ENCODE results near the gene PDCD6IP.
A peak's percentile ranks its signal among the peaks of the same experiment; 100 is the strongest.
"Not testable (repeated sequence)": the region's sequence is repeated elsewhere in the genome, so short reads cannot be mapped to it uniquely, and the experiment has no call there.

PDCD6IP gene

GRCh38 chr3:33792167-33792892 lies 6.1 kb upstream of the PDCD6IP start:
- DNase-seq (ENCODE audit: low read depth), result no peak

GRCh38 chr3:33795131-33795530 lies 3.3 kb upstream of the PDCD6IP start:
- no peak for DNase-seq (ENCODE audit: low read depth)

- DNase-seq (ENCODE audit: low read depth), result no peak
Measured at GRCh38 chr3:33795856-33796536, 2.4 kb upstream of the PDCD6IP start.

DNA sequence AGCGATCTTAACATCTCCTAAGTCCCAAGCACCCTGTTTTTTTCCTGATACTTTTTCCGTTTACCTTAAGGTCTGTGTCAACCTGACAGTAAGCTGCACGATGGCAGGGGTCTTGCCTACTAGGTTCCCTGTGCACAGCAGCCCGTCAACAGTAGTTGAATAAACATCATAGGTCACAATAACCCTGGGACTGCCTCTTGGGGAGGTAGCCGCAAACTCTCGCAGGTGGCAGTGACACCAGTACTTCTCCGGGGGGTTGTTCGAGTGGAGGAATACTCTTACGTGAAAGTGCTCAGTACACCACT lies 365 bp upstream of the PDCD6IP start:
- DNase-seq (ENCODE audit: low read depth), result no peak

DNA sequence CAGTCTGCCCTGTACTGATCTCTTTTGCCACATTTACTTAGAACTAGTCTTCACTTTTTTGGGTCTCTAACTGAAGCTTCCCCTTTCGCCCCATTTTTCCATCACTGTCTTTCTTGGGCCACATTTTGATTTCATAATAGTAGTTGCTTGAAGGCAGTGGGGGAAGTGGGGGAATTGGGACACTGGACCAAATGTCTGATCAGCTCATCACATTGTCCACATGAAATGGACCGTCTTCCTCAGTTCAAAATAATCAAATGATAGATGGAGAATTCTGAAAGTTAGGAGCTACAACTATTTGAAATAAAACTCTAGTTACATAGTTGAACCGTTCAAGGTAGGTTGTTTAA lies 747 bp downstream of the PDCD6IP start:
- DNase-seq (ENCODE audit: low read depth), result no peak

DNA sequence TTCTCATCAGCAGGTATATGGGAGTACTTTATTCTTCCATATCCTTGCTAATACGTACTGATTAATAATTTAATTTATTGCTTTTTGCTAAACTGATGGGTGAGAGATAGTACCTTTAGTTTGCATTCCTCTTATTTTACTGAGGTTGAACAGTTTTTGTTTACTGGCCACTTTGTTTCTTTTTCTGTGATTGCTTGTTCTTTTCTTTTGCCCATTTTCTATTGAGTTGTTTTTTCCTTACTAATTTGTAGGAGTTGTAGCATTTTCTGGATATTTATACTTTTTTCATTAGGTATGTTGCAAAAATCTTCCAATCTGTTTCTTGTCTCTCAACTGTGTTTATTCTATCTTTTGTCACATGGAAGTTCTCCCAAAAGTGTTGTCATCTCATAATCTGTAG lies 4.8 kb downstream of the PDCD6IP start:
- DNase-seq (ENCODE audit: low read depth), result no peak

DNA sequence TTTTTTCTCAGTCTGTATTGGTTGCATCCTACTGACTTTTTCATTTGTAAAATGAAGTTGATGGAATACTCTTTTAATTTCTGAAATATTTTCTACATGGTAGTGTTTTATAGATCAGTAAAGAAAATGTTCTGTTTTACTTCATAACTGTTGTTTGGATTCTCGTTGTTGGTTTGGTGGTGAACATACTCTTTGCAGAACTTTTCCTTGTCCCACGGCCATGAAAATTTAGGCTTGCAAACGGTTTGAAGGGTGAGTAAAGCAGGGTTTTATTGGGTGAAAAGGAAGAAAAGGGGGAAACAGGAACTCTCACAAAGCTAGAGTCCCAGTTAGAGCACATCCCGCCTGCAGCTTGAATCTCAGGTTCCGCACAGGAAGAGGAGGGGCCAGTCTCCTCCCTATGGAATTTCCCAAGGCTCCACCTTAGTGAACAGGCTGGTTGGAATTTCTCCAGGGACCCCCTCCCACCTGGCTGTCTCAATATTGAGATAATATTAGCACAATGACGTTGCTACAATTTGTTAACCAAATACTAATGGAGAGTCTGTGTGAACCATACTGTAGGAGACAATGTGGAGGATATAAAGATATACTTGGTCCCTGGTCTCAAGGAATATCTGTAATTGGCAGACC lies 5.6 kb downstream of the PDCD6IP start:
- no peak for DNase-seq (ENCODE audit: low read depth)

GRCh38 chr3:33807191-33807590 lies 8.8 kb downstream of the PDCD6IP start:
- no peak for DNase-seq (ENCODE audit: low read depth)

DNA sequence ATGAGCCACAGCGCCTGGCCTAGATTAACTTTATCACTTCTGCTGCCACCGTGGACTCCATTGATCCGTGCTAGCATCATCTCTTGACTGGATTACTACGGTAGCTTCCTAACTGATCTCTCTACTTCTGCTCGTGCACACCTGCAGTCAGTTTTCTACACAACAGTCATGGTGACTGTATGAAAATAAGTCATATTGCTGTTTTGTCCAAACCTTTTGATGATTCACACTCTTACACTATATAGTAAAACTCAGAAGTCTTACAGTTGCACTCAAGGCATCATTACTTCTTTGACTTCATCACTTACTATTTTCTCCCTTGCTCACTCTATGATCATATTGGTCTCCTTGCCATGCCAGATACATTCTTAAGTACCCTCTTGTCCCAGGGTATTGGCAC lies 10.1 kb downstream of the PDCD6IP start:
- DNase-seq (ENCODE audit: low read depth), result no peak

DNA sequence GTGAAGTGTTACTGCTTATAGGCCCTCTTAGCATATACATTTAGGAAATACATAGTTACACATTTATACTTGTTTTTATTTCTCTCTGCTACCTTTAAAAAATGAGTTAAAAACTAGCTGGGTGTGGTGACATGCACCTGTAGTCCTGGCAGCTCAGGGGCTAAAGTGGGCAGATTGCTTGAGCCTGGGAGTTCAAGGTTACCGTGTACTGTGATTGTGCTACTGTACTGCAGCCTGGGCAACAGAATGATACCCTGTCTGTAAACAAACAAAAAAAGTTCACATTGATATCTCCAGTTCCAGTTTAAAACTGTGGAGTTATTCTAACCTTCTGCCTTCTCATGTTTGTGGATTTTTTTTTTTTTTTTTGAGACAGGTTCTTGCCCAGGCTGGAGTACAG lies 12.1 kb downstream of the PDCD6IP start:
- no peak for DNase-seq (ENCODE audit: low read depth)

DNA sequence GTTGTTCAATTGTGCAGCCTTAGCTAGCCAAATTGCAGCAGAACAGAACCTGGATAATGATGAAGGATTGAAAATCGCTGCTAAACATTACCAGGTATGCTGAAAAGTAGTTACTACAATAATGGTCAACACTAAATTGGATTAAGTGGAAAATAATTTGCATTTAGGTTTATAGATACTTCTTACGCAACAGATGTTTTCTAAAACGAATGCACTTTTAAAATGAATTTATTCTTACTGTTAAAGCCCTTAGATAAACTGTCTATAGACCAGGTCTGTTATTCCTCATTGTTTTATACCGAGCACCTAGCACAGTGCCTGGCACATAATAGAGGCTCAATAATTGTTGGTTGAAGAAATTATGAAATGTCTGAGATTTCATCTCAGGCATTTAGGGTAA lies 23.6 kb downstream of the PDCD6IP start:
- no peak for DNase-seq (ENCODE audit: low read depth)

- no peak for DNase-seq (ENCODE audit: low read depth)
Measured at GRCh38 chr3:33823821-33824220, 25.4 kb downstream of the PDCD6IP start.

DNA sequence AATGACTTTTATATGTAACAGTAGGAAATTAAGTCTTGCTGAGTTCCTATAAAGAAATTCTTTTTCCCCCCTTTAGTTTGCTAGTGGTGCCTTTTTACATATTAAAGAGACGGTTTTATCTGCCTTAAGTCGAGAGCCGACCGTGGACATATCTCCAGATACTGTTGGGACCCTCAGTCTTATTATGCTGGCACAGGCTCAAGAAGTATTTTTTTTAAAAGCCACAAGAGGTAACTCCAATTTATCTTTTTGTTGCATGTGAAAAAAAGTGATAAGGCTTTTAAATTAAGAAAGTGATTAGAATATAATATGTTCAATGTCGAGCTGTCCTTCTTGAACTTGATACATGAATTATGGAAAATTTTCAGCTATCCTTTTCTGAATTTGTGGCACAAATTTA lies 26.7 kb downstream of the PDCD6IP start:
- no peak for DNase-seq (ENCODE audit: low read depth)

GRCh38 chr3:33826206-33826605 lies 27.8 kb downstream of the PDCD6IP start:
- peak; percentile 13 for DNase-seq (ENCODE audit: low read depth)

GRCh38 chr3:33826688-33827087 lies 28.3 kb downstream of the PDCD6IP start:
- peak; percentile 72 for DNase-seq (ENCODE audit: low read depth)

DNA sequence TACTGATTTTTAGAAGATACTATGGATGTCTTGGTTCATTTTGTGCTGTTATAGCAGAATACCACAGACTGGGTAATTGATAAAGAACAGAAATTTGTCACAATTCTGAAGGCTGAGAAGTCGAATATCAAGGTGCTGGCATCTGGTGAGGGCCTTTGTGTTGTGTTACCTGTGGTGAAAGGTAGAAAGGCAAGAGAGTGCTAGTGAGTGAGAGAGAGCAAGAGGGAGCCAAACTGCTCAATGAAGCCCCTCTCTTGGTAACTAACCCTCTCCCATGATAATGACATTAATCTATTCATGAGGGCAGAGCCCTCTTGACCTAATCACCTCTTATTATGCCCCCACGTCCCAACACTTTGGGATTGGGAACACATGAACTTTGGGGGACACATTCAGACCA lies 31.3 kb downstream of the PDCD6IP start:
- DNase-seq (ENCODE audit: low read depth), result no peak

DNA sequence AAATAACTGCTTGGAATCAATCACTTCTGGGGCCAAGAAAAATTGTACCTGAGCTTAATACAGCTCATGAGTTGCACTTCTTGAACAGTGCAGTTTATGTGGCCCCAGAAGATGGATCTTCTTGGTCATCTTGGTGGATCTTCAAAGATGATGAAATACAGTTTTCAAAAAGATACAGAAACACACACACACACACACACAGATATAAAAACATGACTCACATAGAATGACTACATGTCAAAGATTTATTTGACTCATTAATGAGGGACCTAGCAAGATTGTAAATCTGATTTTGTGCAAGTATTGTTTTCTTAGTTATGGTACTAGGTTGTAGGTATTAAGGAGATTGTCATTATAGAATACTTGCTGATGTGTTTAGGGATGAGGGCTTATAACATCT lies 32.6 kb downstream of the PDCD6IP start:
- DNase-seq (ENCODE audit: low read depth), result peak; percentile 52

DNA sequence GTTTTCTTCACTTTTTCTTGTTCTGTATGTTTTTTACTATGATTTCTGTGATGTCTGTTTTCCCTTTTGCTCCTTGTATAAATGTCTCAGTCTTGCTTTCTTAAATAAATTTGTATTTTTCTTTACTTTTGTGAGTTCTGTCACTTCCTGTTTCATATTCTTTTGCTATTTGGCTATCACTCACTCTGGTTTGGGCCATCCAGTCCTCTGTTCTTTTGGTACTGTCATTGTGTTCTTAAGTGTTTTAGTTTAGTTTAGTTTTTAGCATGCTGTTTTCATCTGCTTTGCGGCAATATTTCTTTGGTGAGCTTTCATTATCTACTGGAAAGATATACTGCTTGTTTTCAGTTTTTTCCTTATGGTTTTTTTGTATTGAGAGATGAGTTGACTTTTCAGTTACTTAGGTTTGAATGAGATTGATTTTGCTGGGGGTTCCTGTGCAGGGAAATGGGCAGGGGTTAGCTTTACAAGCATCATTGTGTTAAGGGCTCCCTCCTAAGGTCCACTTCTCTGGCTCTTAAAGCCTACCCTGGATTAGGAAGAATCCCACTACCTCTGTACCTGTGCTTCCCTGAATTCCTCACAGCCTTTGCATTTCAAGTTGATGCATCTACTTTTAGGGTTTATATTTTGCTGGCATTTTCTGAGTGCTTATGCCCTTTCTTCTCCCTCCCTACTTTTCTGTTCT lies 35.1 kb downstream of the PDCD6IP start:
- DNase-seq (ENCODE audit: low read depth), result no peak

DNA sequence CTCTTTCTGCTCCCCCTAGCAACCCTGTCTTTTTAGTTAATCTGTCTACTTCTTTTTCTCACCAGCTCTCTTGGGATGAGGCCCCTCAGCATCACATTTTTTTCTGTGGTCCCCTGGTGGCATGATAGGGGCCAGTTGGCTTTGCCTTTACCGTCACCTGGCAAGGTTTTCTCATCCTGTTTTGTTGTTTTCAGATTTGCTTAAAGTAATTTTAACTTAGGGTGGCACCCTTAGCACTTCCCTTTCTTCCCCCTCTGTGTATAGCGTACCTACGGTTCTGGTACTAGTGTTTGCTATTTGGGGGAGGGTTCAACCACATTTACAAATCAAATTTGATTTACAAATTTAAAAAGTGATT lies 35.6 kb downstream of the PDCD6IP start:
- no peak for DNase-seq (ENCODE audit: low read depth)

GRCh38 chr3:33837182-33837581 lies 38.8 kb downstream of the PDCD6IP start:
- not testable (repeated sequence) for DNase-seq (ENCODE audit: low read depth)

GRCh38 chr3:33839283-33839682 lies 40.9 kb downstream of the PDCD6IP start:
- no peak for DNase-seq (ENCODE audit: low read depth)

DNA sequence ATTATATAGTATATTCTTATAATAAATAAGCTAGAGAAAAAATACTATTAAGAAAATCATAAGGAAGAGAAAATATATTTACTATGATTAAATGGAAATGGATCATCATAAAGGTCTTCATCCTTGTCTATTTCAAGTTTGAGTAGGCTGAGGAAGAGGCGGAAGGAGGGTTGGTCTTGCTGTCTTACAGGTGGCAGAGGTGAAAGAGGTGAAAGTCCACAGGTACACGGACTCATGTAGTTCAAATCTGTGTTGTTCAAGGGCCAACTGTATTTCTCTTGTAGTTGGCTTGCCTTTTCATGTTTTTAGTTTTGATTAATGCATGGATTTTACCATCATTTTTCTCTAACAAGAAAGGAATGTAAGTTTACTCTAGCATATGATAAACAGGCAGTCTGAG lies 41.7 kb downstream of the PDCD6IP start:
- no peak for DNase-seq (ENCODE audit: low read depth)

DNA sequence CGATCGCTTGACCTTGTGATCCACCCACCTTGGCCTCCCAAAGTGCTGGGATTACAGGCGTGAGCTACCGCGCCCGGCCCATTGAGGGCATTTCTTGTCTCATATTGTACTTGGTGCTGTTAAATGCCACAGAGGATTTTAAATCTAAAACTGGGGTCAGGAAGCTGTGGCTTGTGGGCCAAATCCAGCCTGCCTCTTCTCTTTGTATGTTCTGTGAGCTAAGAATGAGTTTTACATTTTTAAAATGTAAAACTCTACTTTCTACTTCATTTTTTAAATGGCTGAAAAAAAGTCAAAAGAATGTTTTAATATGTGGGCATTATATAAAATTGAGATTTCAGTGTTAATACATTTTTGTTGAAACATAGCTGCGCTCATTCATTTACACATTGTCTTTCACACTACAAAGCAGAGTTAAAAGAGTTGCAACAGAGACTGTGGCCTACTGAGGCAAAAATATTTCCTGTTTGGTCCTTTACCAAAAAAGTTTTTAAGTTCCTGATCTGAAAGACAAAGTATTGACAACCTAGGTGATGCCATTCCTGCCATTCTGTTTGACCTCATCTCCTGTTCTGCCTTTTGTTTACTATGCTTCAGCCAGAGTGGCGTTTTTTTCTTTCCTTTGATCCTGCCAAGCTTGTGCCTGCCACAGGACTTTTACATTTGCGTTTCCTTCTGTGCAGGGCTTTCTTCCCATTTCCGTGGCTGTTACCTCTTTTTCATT lies 50.4 kb downstream of the PDCD6IP start:
- no peak for DNase-seq (ENCODE audit: low read depth)
